ENCODE measurements around the gene CCDC196. TPM values are rescaled to one million over a fixed set of nuclear protein-coding genes. Genes with fewer than 3 reads are reported as not detected.

CCDC196 gene
- total RNA-seq, 1 donor from 2014 or later: not detected

GRCh38 chr14:66471584-66471983 is 14.6 kb upstream of the CCDC196 start:
- Histone ChIP-seq H3K27ac (no peak overlapping the region), H3K4me3 (no peak overlapping the region), H3K27me3 (no peaks in the 10 kb centered on the region), H3K36me3 (no peaks in the 10 kb centered on the region), H3K9me3 (no peaks in the 10 kb centered on the region), H3K4me1 (no peaks in the 10 kb centered on the region)
- intact Hi-C loops (cut with DNase I): no loop called here
- DNase-seq (ENCODE audit: extremely low spot score in 2 of 2): no peak
- no peak for TF ChIP-seq POLR2AphosphoS5 (IDR thresholded peaks at IDR 0.05; ENCODE audit: insufficient read depth in 1 of 2, low read depth in 1 of 2)
- no peak for TF ChIP-seq POLR2A (IDR thresholded peaks at IDR 0.05)
- TF ChIP-seq, protein P1, sequence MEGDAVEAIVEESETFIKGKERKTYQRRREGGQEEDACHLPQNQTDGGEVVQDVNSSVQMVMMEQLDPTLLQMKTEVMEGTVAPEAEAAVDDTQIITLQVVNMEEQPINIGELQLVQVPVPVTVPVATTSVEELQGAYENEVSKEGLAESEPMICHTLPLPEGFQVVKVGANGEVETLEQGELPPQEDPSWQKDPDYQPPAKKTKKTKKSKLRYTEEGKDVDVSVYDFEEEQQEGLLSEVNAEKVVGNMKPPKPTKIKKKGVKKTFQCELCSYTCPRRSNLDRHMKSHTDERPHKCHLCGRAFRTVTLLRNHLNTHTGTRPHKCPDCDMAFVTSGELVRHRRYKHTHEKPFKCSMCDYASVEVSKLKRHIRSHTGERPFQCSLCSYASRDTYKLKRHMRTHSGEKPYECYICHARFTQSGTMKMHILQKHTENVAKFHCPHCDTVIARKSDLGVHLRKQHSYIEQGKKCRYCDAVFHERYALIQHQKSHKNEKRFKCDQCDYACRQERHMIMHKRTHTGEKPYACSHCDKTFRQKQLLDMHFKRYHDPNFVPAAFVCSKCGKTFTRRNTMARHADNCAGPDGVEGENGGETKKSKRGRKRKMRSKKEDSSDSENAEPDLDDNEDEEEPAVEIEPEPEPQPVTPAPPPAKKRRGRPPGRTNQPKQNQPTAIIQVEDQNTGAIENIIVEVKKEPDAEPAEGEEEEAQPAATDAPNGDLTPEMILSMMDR (IDR thresholded peaks at IDR 0.05): no peak

- no peak for DNase-seq (ENCODE audit: extremely low spot score in 2 of 2)
- no peak for TF ChIP-seq POLR2A (IDR thresholded peaks at IDR 0.05)
- TF ChIP-seq POLR2AphosphoS5 (IDR thresholded peaks at IDR 0.05; ENCODE audit: insufficient read depth in 1 of 2, low read depth in 1 of 2): no peak
- TF ChIP-seq, protein P1 (IDR thresholded peaks at IDR 0.05): no peak
- H3K9me3 ChIP-seq: no peaks in the 10 kb centered on the region
- no peak overlapping the region for H3K4me3 ChIP-seq
- H3K4me1 ChIP-seq: no peaks in the 10 kb centered on the region
- no peak overlapping the region for H3K27ac ChIP-seq
- no peaks in the 10 kb centered on the region for H3K36me3 ChIP-seq
- intact Hi-C loops (cut with DNase I): no loop called here
- H3K27me3 ChIP-seq: no peaks in the 10 kb centered on the region
These were observed 13.9 kb upstream of the CCDC196 start for GRCh38 chr14:66472251-66472650.

DNA sequence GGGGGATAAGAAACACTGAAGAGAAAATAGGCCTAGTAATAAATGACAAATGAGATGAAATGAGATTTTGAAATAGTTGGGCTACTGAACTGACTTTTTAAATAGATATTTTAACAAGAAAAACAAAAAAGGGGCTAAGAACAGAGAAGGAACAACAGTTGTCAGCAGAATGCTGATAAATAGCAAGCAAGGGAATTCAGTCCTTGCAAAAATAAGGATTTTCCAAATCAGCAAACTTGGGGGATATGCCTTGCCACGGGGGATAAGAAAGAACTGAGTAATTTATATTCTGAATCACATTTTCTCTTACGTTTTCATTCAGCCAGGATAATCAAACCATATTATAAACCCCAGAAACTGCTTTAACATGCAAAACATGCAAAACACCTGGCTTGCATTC is 12.9 kb upstream of the CCDC196 start:
- H3K27ac ChIP-seq: no peak overlapping the region

GRCh38 chr14:66476964-66477363 is 9.2 kb upstream of the CCDC196 start:
- H3K4me1 ChIP-seq: no peaks in the 10 kb centered on the region
- no peaks in the 10 kb centered on the region for H3K36me3 ChIP-seq
- H3K27ac ChIP-seq: no peak overlapping the region
- no peaks in the 10 kb centered on the region for H3K27me3 ChIP-seq
- TF ChIP-seq, protein P1 (IDR thresholded peaks at IDR 0.05): no peak
- TF ChIP-seq POLR2AphosphoS5 (IDR thresholded peaks at IDR 0.05; ENCODE audit: insufficient read depth in 1 of 2, low read depth in 1 of 2): no peak
- TF ChIP-seq POLR2A (IDR thresholded peaks at IDR 0.05): no peak
- H3K9me3 ChIP-seq: no peaks in the 10 kb centered on the region
- no peak overlapping the region for H3K4me3 ChIP-seq
- intact Hi-C loops (cut with DNase I): no loop called here
- no peak for DNase-seq (ENCODE audit: extremely low spot score in 2 of 2)

More for the DNA sequence above, 12.9 kb upstream of the CCDC196 start:
- no peak for DNase-seq (ENCODE audit: extremely low spot score in 2 of 2)
- no peak overlapping the region for H3K4me3 ChIP-seq
- H3K9me3 ChIP-seq: no peaks in the 10 kb centered on the region
- H3K4me1 ChIP-seq: no peaks in the 10 kb centered on the region
- no peaks in the 10 kb centered on the region for H3K36me3 ChIP-seq
- intact Hi-C loops (cut with DNase I): no loop called here
- H3K27me3 ChIP-seq: no peaks in the 10 kb centered on the region
- TF ChIP-seq POLR2AphosphoS5 (IDR thresholded peaks at IDR 0.05; ENCODE audit: insufficient read depth in 1 of 2, low read depth in 1 of 2): no peak
- TF ChIP-seq, protein P1 (IDR thresholded peaks at IDR 0.05): no peak
- no peak for TF ChIP-seq POLR2A (IDR thresholded peaks at IDR 0.05)

GRCh38 chr14:66477567-66477966 is 8.6 kb upstream of the CCDC196 start:
- no peaks in the 10 kb centered on the region for H3K9me3 ChIP-seq
- intact Hi-C loops (cut with DNase I): no loop called here
- H3K36me3 ChIP-seq: no peaks in the 10 kb centered on the region
- no peak for DNase-seq (ENCODE audit: extremely low spot score in 2 of 2)
- no peaks in the 10 kb centered on the region for H3K27me3 ChIP-seq
- H3K4me3 ChIP-seq: no peak overlapping the region
- no peak overlapping the region for H3K27ac ChIP-seq
- no peak for TF ChIP-seq POLR2A (IDR thresholded peaks at IDR 0.05)
- TF ChIP-seq, protein P1 (IDR thresholded peaks at IDR 0.05): no peak
- no peak for TF ChIP-seq POLR2AphosphoS5 (IDR thresholded peaks at IDR 0.05; ENCODE audit: insufficient read depth in 1 of 2, low read depth in 1 of 2)
- no peaks in the 10 kb centered on the region for H3K4me1 ChIP-seq
